ENCODE data around the gene CST4.

GRCh38 chr20:23652926-23653325 lies 35.9 kb downstream of the CST4 start:
- TF ChIP-seq CTCF (IDR thresholded peaks at IDR 0.05) = no peak
- no peak for TF ChIP-seq RAD21 (IDR thresholded peaks at IDR 0.05; ENCODE audit: low read length)
- no peak for TF ChIP-seq EZH2phosphoT487 (IDR thresholded peaks at IDR 0.05; ENCODE audit: borderline replicate concordance, low read depth)
- TF ChIP-seq EP300 (IDR thresholded peaks at IDR 0.05; ENCODE audit: borderline replicate concordance in 1 of 2, low read depth in 1 of 2, low read length in 1 of 2) = no peak
- no peak for TF ChIP-seq TAF1 (IDR thresholded peaks at IDR 0.05; ENCODE audit: borderline replicate concordance, low read depth, low read length)
- no peak for TF ChIP-seq CHD2 (IDR thresholded peaks at IDR 0.05; ENCODE audit: low read length, partially characterized antibody)
- TF ChIP-seq USF2 (IDR thresholded peaks at IDR 0.05; ENCODE audit: borderline replicate concordance, low read depth, low read length) = no peak
- TF ChIP-seq YY1 (IDR thresholded peaks at IDR 0.05; ENCODE audit: low read depth) = no peak
- no peak for TF ChIP-seq MEF2A (IDR thresholded peaks at IDR 0.05; ENCODE audit: borderline replicate concordance, low read depth)
- no peak for TF ChIP-seq ZBTB33 (IDR thresholded peaks at IDR 0.05; ENCODE audit: borderline replicate concordance, low read depth)
- TF ChIP-seq NRF1 (IDR thresholded peaks at IDR 0.05; ENCODE audit: low read depth, low read length) = no peak
- no peak for TF ChIP-seq POLR2AphosphoS5 (IDR thresholded peaks at IDR 0.05; ENCODE audit: low read depth, low read length)

All from SK-N-SH (cell line).